NT2/D1 (cell line): ENCODE data around the gene ANXA9.

Experiments used
- DNase-seq: peaks from one replicate; pipeline ENCODE4 v3.0.0-alpha.2; 2011; ENCODE audit warnings: low read depth, low spot score
- H3K27me3 ChIP-seq: 2 replicates; pipeline ENCODE4 v1.6.0; 2011; ENCODE audit warnings: mild to moderate bottlenecking; ENCODE audit not compliant: insufficient read length, insufficient read depth
- H3K36me3 ChIP-seq: 2 replicates; pipeline ENCODE4 v1.6.1; 2011; ENCODE audit warnings: mild to moderate bottlenecking, low read length, mixed read lengths; ENCODE audit not compliant: insufficient read depth, insufficient read length
- H3K4me1 ChIP-seq: 2 replicates; pipeline ENCODE4 v1.5.1; 2011; ENCODE audit not compliant: insufficient read depth, insufficient read length
- H3K4me3 ChIP-seq: 2 replicates; pipeline ENCODE4 v1.5.1; 2011; ENCODE audit warnings: low read depth; ENCODE audit not compliant: insufficient read length
- H3K9ac ChIP-seq: 2 replicates; pipeline ENCODE4 v1.6.0; 2011; ENCODE audit warnings: low read depth; ENCODE audit not compliant: insufficient read length
- H3K9me3 ChIP-seq: 2 replicates; pipeline ENCODE4 v1.5.1; 2011; ENCODE audit warnings: mild to moderate bottlenecking, low read length; ENCODE audit not compliant: insufficient read depth
- SUZ12 ChIP-seq: IDR thresholded peaks from 2 replicates; pipeline ENCODE4 v1.6.1; 2011; ENCODE audit not compliant: insufficient read length, insufficient read depth; ENCODE audit errors: extremely low read depth
- YY1 ChIP-seq: IDR thresholded peaks from 2 replicates; pipeline ENCODE4 v1.6.1; 2011; ENCODE audit not compliant: insufficient read length, insufficient read depth
- ZNF274 ChIP-seq: IDR thresholded peaks from 2 replicates; pipeline ENCODE4 v1.6.1; 2011; ENCODE audit warnings: mild to moderate bottlenecking, low read depth, low read length

Gene ANXA9

DNA sequence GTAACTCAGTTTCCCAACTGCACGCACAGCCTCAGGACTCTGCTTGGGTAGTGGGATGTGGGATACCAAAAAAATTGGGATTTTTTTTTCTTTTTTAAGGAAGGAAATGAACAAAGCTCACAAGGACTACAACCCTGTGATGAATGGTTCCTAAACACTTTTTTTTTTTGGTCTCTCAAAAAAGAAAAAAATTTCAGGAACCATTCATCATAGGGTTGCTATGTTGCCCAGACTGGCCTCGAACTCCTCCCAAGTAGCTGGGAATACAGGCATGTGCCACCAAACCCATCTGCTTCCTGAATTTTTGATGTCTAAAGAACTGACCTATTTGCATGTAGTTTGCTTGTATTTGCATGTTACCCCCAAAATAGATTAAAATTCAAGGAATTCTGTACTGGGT is 17.8 kb downstream of the ANXA9 start:
- H3K27me3 ChIP-seq, result no peaks in the 10 kb centered on the region
- H3K4me1 ChIP-seq, result peaks cover 7% of the 10 kb centered on the region
- H3K36me3 ChIP-seq, result no peaks in the 10 kb centered on the region
- H3K9me3 ChIP-seq, result no peaks in the 10 kb centered on the region
- DNase-seq, result no peak
- TF ChIP-seq ZNF274 (no peak), YY1 (no peak), SUZ12 (no peak)
- H3K9ac ChIP-seq, result no peak overlapping the region
- no peak overlapping the region for H3K4me3 ChIP-seq

DNA sequence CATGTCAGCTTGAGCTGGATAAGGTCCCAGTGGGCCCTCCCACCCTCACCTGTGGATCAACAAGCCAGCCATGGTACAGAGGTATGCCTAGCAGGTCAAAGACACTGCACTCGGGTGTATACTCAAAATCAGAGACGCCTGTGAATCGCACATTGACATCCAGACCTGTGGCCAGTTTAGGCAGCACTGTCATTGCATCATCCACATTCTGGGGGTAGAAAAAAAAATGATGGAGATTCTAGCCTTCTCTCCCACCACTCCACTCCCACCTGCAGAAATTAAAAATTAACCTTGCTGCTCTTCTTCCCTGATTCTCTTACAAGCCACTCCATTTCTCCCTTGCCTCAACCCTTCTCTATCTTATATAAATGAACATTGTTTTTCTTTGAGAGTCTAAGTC is 18.3 kb downstream of the ANXA9 start:
- Histone ChIP-seq H3K36me3 (no peaks in the 10 kb centered on the region), H3K4me1 (peaks cover 4% of the 10 kb centered on the region), H3K9me3 (no peaks in the 10 kb centered on the region)

GRCh38 chr1:151001602-151002001 is 19.5 kb downstream of the ANXA9 start:
- TF ChIP-seq YY1, result no peak
- TF ChIP-seq ZNF274, result no peak
- TF ChIP-seq SUZ12, result no peak
- no peaks in the 10 kb centered on the region for H3K9me3 ChIP-seq
- no peaks in the 10 kb centered on the region for H3K36me3 ChIP-seq
- no peaks in the 10 kb centered on the region for H3K27me3 ChIP-seq
- DNase-seq, result no peak
- no peaks in the 10 kb centered on the region for H3K4me1 ChIP-seq
- no peak overlapping the region for H3K4me3 ChIP-seq
- no peak overlapping the region for H3K9ac ChIP-seq

More for the DNA sequence above, 18.3 kb downstream of the ANXA9 start:
- TF ChIP-seq SUZ12, result no peak
- no peak for TF ChIP-seq YY1
- TF ChIP-seq ZNF274, result no peak
- no peaks in the 10 kb centered on the region for H3K27me3 ChIP-seq
- DNase-seq, result no peak
- no peak overlapping the region for H3K9ac ChIP-seq
- no peak overlapping the region for H3K4me3 ChIP-seq

DNA sequence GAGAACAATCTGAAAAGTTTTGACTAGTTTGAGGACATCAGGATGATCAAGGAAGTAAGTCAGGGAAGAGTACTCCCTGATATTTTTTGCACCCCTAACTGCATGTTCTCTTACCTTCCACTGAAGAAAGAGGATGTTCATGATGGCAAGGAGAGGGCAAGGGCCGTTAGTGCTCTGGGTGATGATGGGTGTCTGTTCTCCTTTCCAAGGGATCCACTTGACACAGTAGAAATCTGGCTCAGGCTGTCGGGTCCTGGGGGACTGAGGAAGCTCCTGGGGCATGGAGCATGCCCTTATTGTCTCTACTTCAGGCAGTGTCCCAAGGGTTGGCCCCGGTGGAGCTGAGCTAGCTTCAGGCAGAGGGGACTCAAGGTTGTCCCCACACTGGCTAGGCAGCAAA is 20.0 kb downstream of the ANXA9 start:
- Histone ChIP-seq H3K36me3 (no peaks in the 10 kb centered on the region), H3K9ac (no peak overlapping the region), H3K4me3 (no peak overlapping the region), H3K4me1 (no peaks in the 10 kb centered on the region), H3K27me3 (no peaks in the 10 kb centered on the region), H3K9me3 (no peaks in the 10 kb centered on the region)
- TF ChIP-seq YY1, result no peak
- no peak for TF ChIP-seq SUZ12
- no peak for TF ChIP-seq ZNF274
- DNase-seq, result no peak

DNA sequence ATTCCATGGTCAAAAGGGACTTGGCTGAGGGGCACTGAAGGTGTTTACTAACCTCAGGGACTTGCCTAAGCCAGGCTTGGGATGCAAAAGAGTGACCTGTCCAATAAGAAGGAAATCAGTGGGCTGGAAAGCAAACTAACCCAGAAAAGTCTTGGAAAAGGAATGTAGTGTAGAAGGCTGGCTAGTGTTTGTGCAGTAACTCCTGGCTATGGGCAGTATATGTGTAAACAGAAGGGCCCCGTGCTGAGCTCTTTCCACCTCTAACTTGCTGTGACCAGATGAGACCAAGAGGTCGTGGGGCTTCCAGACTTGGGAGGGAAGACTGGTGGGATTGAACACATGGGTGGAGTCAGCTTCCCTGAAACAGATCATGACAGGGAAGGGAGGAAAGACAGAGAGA is 20.5 kb downstream of the ANXA9 start:
- Histone ChIP-seq H3K4me3 (no peak overlapping the region), H3K36me3 (no peaks in the 10 kb centered on the region), H3K9me3 (no peaks in the 10 kb centered on the region), H3K27me3 (no peaks in the 10 kb centered on the region), H3K9ac (no peak overlapping the region), H3K4me1 (peaks cover 3% of the 10 kb centered on the region)
- TF ChIP-seq SUZ12 (no peak), YY1 (no peak)
- no peak for DNase-seq

- H3K9me3 ChIP-seq, result no peaks in the 10 kb centered on the region
- H3K9ac ChIP-seq, result no peak overlapping the region
- peaks cover 4% of the 10 kb centered on the region for H3K4me1 ChIP-seq
- TF ChIP-seq SUZ12, result no peak
- TF ChIP-seq ZNF274, result no peak
- TF ChIP-seq YY1, result no peak
- no peaks in the 10 kb centered on the region for H3K27me3 ChIP-seq
- no peak for DNase-seq
- no peak overlapping the region for H3K4me3 ChIP-seq
- H3K36me3 ChIP-seq, result no peaks in the 10 kb centered on the region
Observed at GRCh38 chr1:151003180-151003579, 21.1 kb downstream of the ANXA9 start.

DNA sequence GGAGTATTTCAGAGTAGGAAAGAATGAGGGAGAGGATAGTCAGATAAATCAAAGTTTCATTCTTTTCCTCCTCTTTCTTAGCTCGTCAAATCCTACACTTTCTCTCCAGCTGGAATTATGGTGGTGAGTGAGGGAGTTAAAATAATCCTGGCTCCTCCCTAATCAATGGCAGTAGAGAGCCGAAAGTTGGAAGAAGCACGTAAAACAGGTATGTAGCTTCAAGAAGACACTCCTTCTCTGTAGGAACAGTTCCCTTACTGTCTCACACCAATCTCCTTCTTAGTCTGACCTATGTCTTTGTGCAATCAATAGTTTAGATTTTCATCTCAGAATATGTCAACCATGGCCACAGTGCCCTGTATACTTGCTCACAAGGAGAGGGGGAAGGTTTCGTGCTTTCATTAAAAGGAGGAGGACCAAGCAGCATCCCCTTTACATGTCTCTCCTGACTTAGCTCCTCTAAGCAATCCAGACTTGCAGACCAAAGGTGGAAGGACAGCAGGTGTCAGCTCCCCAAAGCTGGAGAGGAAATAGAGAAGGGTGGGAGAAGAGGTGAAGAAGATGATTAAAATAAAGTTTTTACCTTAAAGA is 23.7 kb downstream of the ANXA9 start:
- H3K4me1 ChIP-seq, result peaks cover 6% of the 10 kb centered on the region
- no peaks in the 10 kb centered on the region for H3K9me3 ChIP-seq
- no peak for DNase-seq
- TF ChIP-seq YY1, result no peak
- no peak for TF ChIP-seq SUZ12
- TF ChIP-seq ZNF274, result no peak
- H3K4me3 ChIP-seq, result peak overlapping the region; percentile 38
- peaks cover 4% of the 10 kb centered on the region for H3K36me3 ChIP-seq
- no peaks in the 10 kb centered on the region for H3K27me3 ChIP-seq
- H3K9ac ChIP-seq, result peak overlapping the region; percentile 57

GRCh38 chr1:151006327-151007052 is 24.4 kb downstream of the ANXA9 start, which contains the start of gene MINDY1:
MINDY1 (minus strand) TSS chr1:151006902; CDS start chr1:151002617, 4,285 bp downstream.
- Histone ChIP-seq H3K4me1 (peaks cover 6% of the 10 kb centered on the region), H3K27me3 (no peaks in the 10 kb centered on the region), H3K9ac (peak within 1 kb of the TSS; percentile 57), H3K9me3 (no peaks in the 10 kb centered on the region), H3K36me3 (peaks cover 4% of the 10 kb centered on the region), H3K4me3 (peak within 1 kb of the TSS; percentile 38)
- TF ChIP-seq SUZ12 (no peak), YY1 (no peak), ZNF274 (no peak)
- peak; percentile 87 for DNase-seq
